BLaER1 treated with 17β-estradiol and CSF1 and Interleukin-3, amounts not matched to agents 10 nM and 100 nM (cell line): ENCODE results near the gene KPNA4.
"Not testable (repeated sequence)": the region's sequence is repeated elsewhere in the genome, so short reads cannot be mapped to it uniquely, and the experiment has no call there.

Source experiments
- H3K27ac ChIP-seq, 11 experiments: shearing (Covaris generic); formaldehyde crosslinking; 2 replicates each; pipeline ENCODE4 v1.8.1; 2022
- H3K27me3 ChIP-seq, 11 experiments: shearing (Covaris generic); formaldehyde crosslinking; 2 replicates each; pipeline ENCODE4 v1.8.1; 2022
- H3K36me3 ChIP-seq, 11 experiments: shearing (Covaris generic); formaldehyde crosslinking; 2 replicates each; pipeline ENCODE4 v1.8.1; 2022
- H3K4me1 ChIP-seq, 10 experiments: shearing (Covaris generic); formaldehyde crosslinking; 2 replicates each; pipeline ENCODE4 v1.8.1; 2022
- H3K4me2 ChIP-seq, 11 experiments: shearing (Covaris generic); formaldehyde crosslinking; 2 replicates each; pipeline ENCODE4 v1.8.1; 2022
- H3K4me3 ChIP-seq, 10 experiments: shearing (Covaris generic); formaldehyde crosslinking; 2 replicates each; pipeline ENCODE4 v1.8.1; 2022
- H3K9ac ChIP-seq, 11 experiments: shearing (Covaris generic); formaldehyde crosslinking; 2 replicates each; pipeline ENCODE4 v1.8.1; 2022
- H3K9me3 ChIP-seq, 11 experiments: shearing (Covaris generic); formaldehyde crosslinking; replicated peaks in 1 of 11; 2 replicates each; pipeline ENCODE4 v1.8.1; 2022
- H4K20me1 ChIP-seq, 11 experiments: shearing (Covaris generic); formaldehyde crosslinking; 2 replicates each; pipeline ENCODE4 v1.8.1; 2022
- Cebpa-rat ChIP-seq, 11 experiments: shearing (Covaris generic); IDR thresholded peaks; 2 replicates each; pipeline ENCODE4 v1.8.1; 2022

The KPNA4 gene

GRCh38 chr3:160459450-160459970, 105.9 kb downstream of the KPNA4 start:
- Histone ChIP-seq H3K9ac (no peak overlapping the region), H3K27ac (no peak overlapping the region), H3K4me1 (peaks cover 0 to 9% (median 0%) of the 10 kb centered on the region in 10 experiments; a peak in 4 of 20 replicates), H3K4me3 (no peak overlapping the region), H3K4me2 (0 out of 22 replicates have a peak overlapping the region, but pooled peaks of 1 of the 11 experiments have one; percentile 2), H3K27me3 (no peaks in the 10 kb centered on the region), H4K20me1 (no peaks in the 10 kb centered on the region), H3K36me3 (no peaks in the 10 kb centered on the region), H3K9me3 (peaks cover 0 to 15% (median 5%) of the 10 kb centered on the region in 11 experiments; a peak in 7 of 22 replicates)
- TF ChIP-seq Cebpa-rat (IDR thresholded peaks at IDR 0.05): no peak

GRCh38 chr3:160458151-160458550, 107.2 kb downstream of the KPNA4 start:
- H3K27me3 ChIP-seq: no peaks in the 10 kb centered on the region
- H4K20me1 ChIP-seq: no peaks in the 10 kb centered on the region
- H3K4me2 ChIP-seq: no peak overlapping the region
- TF ChIP-seq Cebpa-rat (IDR thresholded peaks at IDR 0.05): no peak
- H3K4me1 ChIP-seq: peaks cover 0 to 9% (median 0%) of the 10 kb centered on the region in 10 experiments; a peak in 4 of 20 replicates
- H3K9me3 ChIP-seq: peaks cover 0 to 15% (median 5%) of the 10 kb centered on the region in 11 experiments; a peak in 7 of 22 replicates
- H3K9ac ChIP-seq: no peak overlapping the region
- no peaks in the 10 kb centered on the region for H3K36me3 ChIP-seq
- H3K27ac ChIP-seq: no peak overlapping the region
- no peak overlapping the region for H3K4me3 ChIP-seq

GRCh38 chr3:160455846-160456245, 109.5 kb downstream of the KPNA4 start:
- H3K9me3 ChIP-seq: peaks cover 0 to 15% (median 5%) of the 10 kb centered on the region in 11 experiments; a peak in 7 of 22 replicates
- H3K4me1 ChIP-seq: peaks cover 0 to 9% (median 0%) of the 10 kb centered on the region in 10 experiments; a peak in 4 of 20 replicates
- H3K27me3 ChIP-seq: no peaks in the 10 kb centered on the region
- H3K36me3 ChIP-seq: no peaks in the 10 kb centered on the region
- no peak overlapping the region for H3K9ac ChIP-seq
- no peak overlapping the region for H3K27ac ChIP-seq
- H4K20me1 ChIP-seq: no peaks in the 10 kb centered on the region
- no peak for TF ChIP-seq Cebpa-rat (IDR thresholded peaks at IDR 0.05)
- H3K4me2 ChIP-seq: no peak overlapping the region
- no peak overlapping the region for H3K4me3 ChIP-seq

GRCh38 chr3:160454995-160455394, 110.4 kb downstream of the KPNA4 start:
- TF ChIP-seq Cebpa-rat (IDR thresholded peaks at IDR 0.05): no peak
- Histone ChIP-seq H3K4me3 (no peak overlapping the region), H3K9me3 (peaks cover 0 to 11% (median 5%) of the 10 kb centered on the region in 11 experiments; a peak in 16 of 22 replicates), H3K27me3 (no peaks in the 10 kb centered on the region), H3K36me3 (no peaks in the 10 kb centered on the region), H3K4me1 (peaks cover 0 to 9% (median 3%) of the 10 kb centered on the region in 10 experiments; a peak in 6 of 20 replicates), H3K27ac (no peak overlapping the region), H3K9ac (no peak overlapping the region), H3K4me2 (no peak overlapping the region), H4K20me1 (no peaks in the 10 kb centered on the region)

GRCh38 chr3:160452251-160452650, 113.1 kb downstream of the KPNA4 start:
- H3K4me2 ChIP-seq, H3K4me3 ChIP-seq, H3K9ac ChIP-seq, H3K27me3 ChIP-seq, H3K9me3 ChIP-seq, H3K36me3 ChIP-seq, H4K20me1 ChIP-seq, H3K27ac ChIP-seq: not testable (repeated sequence)
- H3K4me1 ChIP-seq: peaks cover 8 to 19% (median 15%) of the 10 kb centered on the region in 10 experiments; a peak in 19 of 20 replicates

GRCh38 chr3:160451602-160452001, 113.8 kb downstream of the KPNA4 start:
- H4K20me1 ChIP-seq: no peaks in the 10 kb centered on the region; a peak in 1 of 22 replicates
- H3K9ac ChIP-seq: no peak overlapping the region
- no peak overlapping the region for H3K27ac ChIP-seq
- H3K4me2 ChIP-seq: no peak overlapping the region
- H3K4me3 ChIP-seq: no peak overlapping the region
- H3K9me3 ChIP-seq: peaks cover 0 to 7% (median 6%) of the 10 kb centered on the region in 11 experiments; a peak in 14 of 22 replicates
- no peak for TF ChIP-seq Cebpa-rat (IDR thresholded peaks at IDR 0.05)
- no peaks in the 10 kb centered on the region for H3K27me3 ChIP-seq
- peaks cover 0 to 11% (median 2%) of the 10 kb centered on the region in 11 experiments; a peak in 10 of 22 replicates for H3K36me3 ChIP-seq
- peaks cover 9 to 24% (median 18%) of the 10 kb centered on the region in 10 experiments; a peak in 19 of 20 replicates for H3K4me1 ChIP-seq

- no peak for TF ChIP-seq Cebpa-rat (IDR thresholded peaks at IDR 0.05)
- H4K20me1 ChIP-seq: no peaks in the 10 kb centered on the region; a peak in 1 of 22 replicates
- H3K27me3 ChIP-seq: no peaks in the 10 kb centered on the region
- H3K9ac ChIP-seq: no peak overlapping the region
- peaks cover 0 to 7% (median 6%) of the 10 kb centered on the region in 11 experiments; a peak in 14 of 22 replicates for H3K9me3 ChIP-seq
- H3K4me2 ChIP-seq: no peak overlapping the region
- H3K27ac ChIP-seq: no peak overlapping the region; a peak in 1 of 22 replicates
- H3K4me1 ChIP-seq: peaks cover 9 to 25% (median 18%) of the 10 kb centered on the region in 10 experiments; a peak in 19 of 20 replicates
- H3K4me3 ChIP-seq: no peak overlapping the region
- peaks cover 0 to 18% (median 7%) of the 10 kb centered on the region in 11 experiments; a peak in 11 of 22 replicates for H3K36me3 ChIP-seq
Measured at GRCh38 chr3:160450846-160451245, 114.5 kb downstream of the KPNA4 start.

- Histone ChIP-seq H3K9ac (peak within 1 kb of the TSS; percentile 69 to 89 (median 82)), H3K4me1 (peaks cover 9 to 25% (median 18%) of the 10 kb centered on the region in 10 experiments; a peak in 19 of 20 replicates), H3K4me2 (peak within 1 kb of the TSS; percentile 56 to 85 (median 74)), H4K20me1 (no peaks in the 10 kb centered on the region; a peak in 1 of 22 replicates), H3K4me3 (peak within 1 kb of the TSS; percentile 65 to 89 (median 75)), H3K9me3 (peaks cover 0 to 12% (median 9%) of the 10 kb centered on the region in 11 experiments; a peak in 14 of 22 replicates), H3K36me3 (peaks cover 0 to 28% (median 15%) of the 10 kb centered on the region in 11 experiments; a peak in 17 of 22 replicates), H3K27me3 (no peaks in the 10 kb centered on the region), H3K27ac (peak within 1 kb of the TSS in 10 of 11 experiments; percentile 54 to 90 (median 82); a peak in 19 of 22 replicates)
- TF ChIP-seq Cebpa-rat (IDR thresholded peaks at IDR 0.05): no peak
Measured at GRCh38 chr3:160449636-160450598, 115.5 kb downstream of the KPNA4 start, which contains the start of gene TRIM59. TRIM59 (minus strand) TSS chr3:160449786; CDS start chr3:160439183, 10,603 bp downstream.
